PC-3 (cell line): Measurements from ENCODE around the gene GDF7. TPM values are rescaled to one million over a fixed set of nuclear protein-coding genes. Genes with fewer than 3 reads are reported as not detected.

Source experiments
- ATAC-seq: fragments of 200-7000 bp; cut with Tn5 transposase; 2 replicates; pipeline ENCODE4 v1.9.1; 2020; ENCODE audit warnings: mild to moderate bottlenecking, moderate library complexity
- BruUV-seq: library from RNA; stranded (reverse); fragments of 400-500 nt; replicated peaks from 2 replicates; lab custom pipeline; 2021; lab: Mats Ljungman, UMichigan
- CTCF ChIA-PET: fragments of 300-600 bp; sonication (Branson Sonifier 250); formaldehyde crosslinking; loops from one replicate; lab custom pipeline; 2022; ENCODE audit warnings: antibody characterized with exemption; lab: Charles Lee
- POLR2A ChIA-PET: fragments of 300-600 bp; sonication (Branson Sonifier 250); formaldehyde crosslinking; loops from one replicate; lab custom pipeline; 2022; ENCODE audit warnings: antibody characterized with exemption; ENCODE audit not compliant: unreplicated experiment; lab: Charles Lee
- DNase-seq: peaks from one replicate; pipeline ENCODE4 v3.0.0-alpha.2; 2015
- H2AFZ ChIP-seq: fragments of 300-600 bp; sonication (generic); 2 replicates; pipeline ENCODE4 v1.6.0; 2016; ENCODE audit warnings: antibody characterized with exemption, low read length
- H3F3A ChIP-seq: fragments of 300-600 bp; sonication (generic); one replicate; pipeline ENCODE4 v1.6.0; 2017; ENCODE audit warnings: antibody characterized with exemption, low read length, control low read depth, mild to moderate bottlenecking; ENCODE audit not compliant: unreplicated experiment
- H3K27ac ChIP-seq: fragments of 300-600 bp; sonication (generic); 2 replicates; pipeline ENCODE4 v1.5.1; 2016; ENCODE audit warnings: mild to moderate bottlenecking, low read length
- H3K27me3 ChIP-seq: fragments of 300-600 bp; sonication (generic); 2 replicates; pipeline ENCODE4 v1.6.1; 2016; ENCODE audit warnings: low read length, mixed read lengths
- H3K36me3 ChIP-seq: fragments of 300-600 bp; sonication (generic); 2 replicates; pipeline ENCODE4 v1.6.1; 2016; ENCODE audit warnings: low read depth, mixed run types, low read length, mixed read lengths
- H3K4me1 ChIP-seq: fragments of 300-600 bp; sonication (generic); 2 replicates; pipeline ENCODE4 v1.5.1; 2016; ENCODE audit warnings: low read length; ENCODE audit not compliant: insufficient read depth
- H3K4me2 ChIP-seq: fragments of 300-600 bp; sonication (generic); 2 replicates; pipeline ENCODE4 v1.6.0; 2016; ENCODE audit warnings: low read length
- H3K4me3 ChIP-seq: fragments of 300-600 bp; sonication (generic); 2 replicates; pipeline ENCODE4 v1.5.1; 2016; ENCODE audit warnings: mild to moderate bottlenecking, low read length, mixed read lengths
- H3K79me2 ChIP-seq: fragments of 300-600 bp; sonication (generic); 2 replicates; pipeline ENCODE4 v1.6.1; 2017; ENCODE audit warnings: low read length, mixed read lengths
- H3K9ac ChIP-seq: fragments of 300-600 bp; sonication (generic); 2 replicates; pipeline ENCODE4 v1.6.0; 2016; ENCODE audit warnings: mild to moderate bottlenecking, low read length
- H3K9me2 ChIP-seq: fragments of 300-600 bp; sonication (generic); replicated peaks from 2 replicates; pipeline ENCODE4 v1.6.1; 2016; ENCODE audit warnings: mixed run types, low read length, mixed read lengths
- H3K9me3 ChIP-seq: fragments of 300-600 bp; sonication (generic); 2 replicates; pipeline ENCODE4 v1.6.1; 2016; ENCODE audit warnings: low read length, mixed read lengths
- H4K20me1 ChIP-seq: fragments of 300-600 bp; sonication (generic); 2 replicates; pipeline ENCODE4 v1.6.1; 2016; ENCODE audit warnings: low read length, mixed read lengths
- EZH2 ChIP-seq: fragments of 300-600 bp; sonication (generic); IDR thresholded peaks from one replicate; pipeline ENCODE4 v1.6.1; 2017; ENCODE audit warnings: antibody characterized with exemption, mild to moderate bottlenecking, low read length; ENCODE audit not compliant: unreplicated experiment
- EZH2phosphoT487 ChIP-seq: fragments of 300-600 bp; sonication (generic); IDR thresholded peaks from 2 replicates; pipeline ENCODE4 v1.6.1; 2018; ENCODE audit warnings: mild to moderate bottlenecking, antibody characterized with exemption, low read length, borderline replicate concordance
- intact Hi-C: fragments of 100-400 bp; cut with micrococcal nuclease; formaldehyde crosslinking; loops from 2 replicates; pipeline ENCODE4 v1.9.0; 2023
- total RNA-seq: library from RNA; depleted of rRNA; stranded (reverse); fragments of >200 nt; gene quantifications from 2 replicates; pipeline ENCODE4 v1.2.3, GENCODE V29; 2014
- TF ChIP-seq, protein P1 (sequence below): fragments of 300-600 bp; sonication (generic); conservative IDR thresholded peaks from 2 replicates; pipeline ENCODE4 v1.5.1; 2017; ENCODE audit warnings: antibody characterized with exemption, low read depth, mild to moderate bottlenecking, low read length

The GDF7 gene
- total RNA-seq, 1 experiment from 2014 or later: 0.04 TPM

DNA sequence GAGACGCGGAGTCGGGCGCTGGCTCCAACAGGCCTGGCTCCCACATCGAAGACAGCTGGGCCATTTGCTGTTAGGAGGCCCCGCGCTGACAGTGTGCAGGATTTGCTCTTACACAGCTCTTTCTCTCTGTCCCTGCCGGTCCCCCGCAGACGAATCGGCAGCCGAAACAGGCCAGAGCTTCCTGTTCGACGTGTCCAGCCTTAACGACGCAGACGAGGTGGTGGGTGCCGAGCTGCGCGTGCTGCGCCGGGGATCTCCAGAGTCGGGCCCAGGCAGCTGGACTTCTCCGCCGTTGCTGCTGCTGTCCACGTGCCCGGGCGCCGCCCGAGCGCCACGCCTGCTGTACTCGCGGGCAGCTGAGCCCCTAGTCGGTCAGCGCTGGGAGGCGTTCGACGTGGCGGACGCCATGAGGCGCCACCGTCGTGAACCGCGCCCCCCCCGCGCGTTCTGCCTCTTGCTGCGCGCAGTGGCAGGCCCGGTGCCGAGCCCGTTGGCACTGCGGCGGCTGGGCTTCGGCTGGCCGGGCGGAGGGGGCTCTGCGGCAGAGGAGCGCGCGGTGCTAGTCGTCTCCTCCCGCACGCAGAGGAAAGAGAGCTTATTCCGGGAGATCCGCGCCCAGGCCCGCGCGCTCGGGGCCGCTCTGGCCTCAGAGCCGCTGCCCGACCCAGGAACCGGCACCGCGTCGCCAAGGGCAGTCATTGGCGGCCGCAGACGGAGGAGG is 3.5 kb downstream of the GDF7 start:
- CTCF ChIA-PET: no interaction called here
- intact Hi-C loops: no loop called here
- H3K4me2 ChIP-seq: no peak overlapping the region
- H3K79me2 ChIP-seq: no peaks in the 10 kb centered on the region
- no peak overlapping the region for H3K4me3 ChIP-seq
- H3K9me2 ChIP-seq: no peaks in the 10 kb centered on the region
- H3K36me3 ChIP-seq: no peaks in the 10 kb centered on the region
- POLR2A ChIA-PET: no interaction called here
- H3K4me1 ChIP-seq: peaks cover 9% of the 10 kb centered on the region
- H3F3A ChIP-seq: no peaks in the 10 kb centered on the region
- H3K9ac ChIP-seq: no peak overlapping the region
- ATAC-seq: no peak
- BruUV-seq: no TSS peak
- peaks cover 28% of the 10 kb centered on the region for H3K27me3 ChIP-seq
- no peak for DNase-seq
- no peaks in the 10 kb centered on the region for H4K20me1 ChIP-seq
- H3K27ac ChIP-seq: no peak overlapping the region
- no peaks in the 10 kb centered on the region for H3K9me3 ChIP-seq
- H2AFZ ChIP-seq: no peak overlapping the region
- TF ChIP-seq, protein P1, sequence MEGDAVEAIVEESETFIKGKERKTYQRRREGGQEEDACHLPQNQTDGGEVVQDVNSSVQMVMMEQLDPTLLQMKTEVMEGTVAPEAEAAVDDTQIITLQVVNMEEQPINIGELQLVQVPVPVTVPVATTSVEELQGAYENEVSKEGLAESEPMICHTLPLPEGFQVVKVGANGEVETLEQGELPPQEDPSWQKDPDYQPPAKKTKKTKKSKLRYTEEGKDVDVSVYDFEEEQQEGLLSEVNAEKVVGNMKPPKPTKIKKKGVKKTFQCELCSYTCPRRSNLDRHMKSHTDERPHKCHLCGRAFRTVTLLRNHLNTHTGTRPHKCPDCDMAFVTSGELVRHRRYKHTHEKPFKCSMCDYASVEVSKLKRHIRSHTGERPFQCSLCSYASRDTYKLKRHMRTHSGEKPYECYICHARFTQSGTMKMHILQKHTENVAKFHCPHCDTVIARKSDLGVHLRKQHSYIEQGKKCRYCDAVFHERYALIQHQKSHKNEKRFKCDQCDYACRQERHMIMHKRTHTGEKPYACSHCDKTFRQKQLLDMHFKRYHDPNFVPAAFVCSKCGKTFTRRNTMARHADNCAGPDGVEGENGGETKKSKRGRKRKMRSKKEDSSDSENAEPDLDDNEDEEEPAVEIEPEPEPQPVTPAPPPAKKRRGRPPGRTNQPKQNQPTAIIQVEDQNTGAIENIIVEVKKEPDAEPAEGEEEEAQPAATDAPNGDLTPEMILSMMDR: no peak
- TF ChIP-seq EZH2 (no peak), EZH2phosphoT487 (no peak)

- H4K20me1 ChIP-seq: no peaks in the 10 kb centered on the region
- intact Hi-C loops: no loop called here
- H3K4me1 ChIP-seq: peaks cover 9% of the 10 kb centered on the region
- no peaks in the 10 kb centered on the region for H3F3A ChIP-seq
- ATAC-seq (no peak), DNase-seq (no peak)
- H3K27ac ChIP-seq: no peak overlapping the region
- peaks cover 21% of the 10 kb centered on the region for H3K27me3 ChIP-seq
- no peaks in the 10 kb centered on the region for H3K36me3 ChIP-seq
- H2AFZ ChIP-seq: no peak overlapping the region
- no peak overlapping the region for H3K4me3 ChIP-seq
- no peaks in the 10 kb centered on the region for H3K9me3 ChIP-seq
- TF ChIP-seq, protein P1: no peak
- TF ChIP-seq EZH2phosphoT487 (no peak), EZH2 (no peak)
- H3K9me2 ChIP-seq: no peaks in the 10 kb centered on the region
- POLR2A ChIA-PET: no interaction called here
- H3K79me2 ChIP-seq: no peaks in the 10 kb centered on the region
- CTCF ChIA-PET: no interaction called here
- H3K9ac ChIP-seq: no peak overlapping the region
- no TSS peak for BruUV-seq
- H3K4me2 ChIP-seq: no peak overlapping the region
Measured at GRCh38 chr2:20671036-20671735, 4.2 kb downstream of the GDF7 start.

DNA sequence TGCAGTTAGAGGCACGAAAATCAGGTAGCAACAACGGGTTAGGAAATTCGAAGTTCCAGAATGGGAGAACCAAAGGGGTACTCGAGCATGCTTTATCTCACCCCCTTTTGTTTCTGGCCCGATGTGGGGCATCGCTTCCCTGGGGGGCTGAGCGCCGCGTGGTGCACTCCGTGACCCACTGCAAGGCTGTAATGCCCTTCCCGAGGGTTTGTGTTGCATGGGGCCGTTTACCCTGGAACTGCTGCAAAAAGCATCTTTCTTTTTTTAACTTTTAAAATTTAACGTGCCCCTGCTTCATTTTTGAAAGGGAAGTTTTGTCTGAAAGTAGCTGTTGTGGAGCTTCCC is 4.8 kb downstream of the GDF7 start:
- no peaks in the 10 kb centered on the region for H3K9me3 ChIP-seq
- intact Hi-C loops: no loop called here
- no peaks in the 10 kb centered on the region for H3K79me2 ChIP-seq
- peaks cover 9% of the 10 kb centered on the region for H3K4me1 ChIP-seq
- ChIA-PET CTCF (no interaction called here), POLR2A (no interaction called here)
- H3K9ac ChIP-seq: no peak overlapping the region
- H3K4me3 ChIP-seq: no peak overlapping the region
- H4K20me1 ChIP-seq: no peaks in the 10 kb centered on the region
- H3K9me2 ChIP-seq: no peaks in the 10 kb centered on the region
- DNase-seq: no peak
- no TSS peak for BruUV-seq
- no peak overlapping the region for H2AFZ ChIP-seq
- ATAC-seq: no peak
- no peak overlapping the region for H3K4me2 ChIP-seq
- peaks cover 15% of the 10 kb centered on the region for H3K27me3 ChIP-seq
- H3F3A ChIP-seq: no peaks in the 10 kb centered on the region
- H3K36me3 ChIP-seq: no peaks in the 10 kb centered on the region
- TF ChIP-seq, protein P1: no peak
- TF ChIP-seq EZH2phosphoT487: no peak
- no peak for TF ChIP-seq EZH2
- no peak overlapping the region for H3K27ac ChIP-seq
